ENCODE results near the gene INSIG2. TPM values are rescaled to one million over a fixed set of nuclear protein-coding genes. Genes with fewer than 3 reads are reported as not detected.

The INSIG2 gene
- total and polyA plus RNA-seq, 12 donors = 5.6 to 19.3 (median 13.5) TPM

- Histone ChIP-seq H3K4me3 (no peak overlapping the region), H3K4me1 (no peaks in the 10 kb centered on the region), H3K27ac (no peak overlapping the region), H3K27me3 (peaks cover 0 to 14% (median 0%) of the 10 kb centered on the region in 7 donors), H3K36me3 (no peaks in the 10 kb centered on the region), H3K9me3 (no peaks in the 10 kb centered on the region)
- no peak for TF ChIP-seq CTCF (IDR thresholded peaks at IDR 0.05)
- no peak for ATAC-seq
- intact Hi-C loops (cut with DNase I) = no loop called here
- no peak for DNase-seq
- WGBS, 2 donors = 65 to 69% methylated on average over 3 of the region's 3 CpGs
Measured at GRCh38 chr2:118148809-118149208, 60.5 kb downstream of the INSIG2 start.

DNA sequence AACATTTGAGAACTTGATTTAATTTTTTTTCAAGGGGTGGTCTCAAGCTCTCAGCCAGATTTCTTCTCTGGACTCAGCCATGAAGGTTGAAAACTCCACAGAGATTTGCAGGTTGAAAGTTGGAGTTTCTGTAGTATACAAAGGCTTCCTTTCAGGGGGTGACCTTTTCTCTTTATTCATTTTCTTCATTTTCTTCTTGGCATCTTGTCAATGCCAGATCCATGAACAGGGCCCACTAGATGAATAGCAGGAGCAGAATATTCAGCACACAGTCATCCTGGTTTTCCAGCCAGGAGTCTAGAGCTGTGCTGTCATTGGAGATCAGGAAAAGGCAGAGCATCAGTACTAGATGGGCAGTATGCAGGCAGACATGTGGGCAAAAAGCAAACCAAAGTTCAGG is 62.0 kb downstream of the INSIG2 start:
- no peak for TF ChIP-seq CTCF (IDR thresholded peaks at IDR 0.05)
- H3K27ac ChIP-seq = no peak overlapping the region
- intact Hi-C loops (cut with DNase I) = no loop called here
- ATAC-seq = no peak
- no peaks in the 10 kb centered on the region for H3K36me3 ChIP-seq
- peaks cover 0 to 4% (median 0%) of the 10 kb centered on the region in 7 donors for H3K27me3 ChIP-seq
- no peaks in the 10 kb centered on the region for H3K9me3 ChIP-seq
- H3K4me3 ChIP-seq = no peak overlapping the region
- no peaks in the 10 kb centered on the region for H3K4me1 ChIP-seq
- DNase-seq = no peak

- Histone ChIP-seq H3K9me3 (peaks cover 0 to 7% (median 0%) of the 10 kb centered on the region in 11 donors), H3K4me1 (no peaks in the 10 kb centered on the region), H3K4me3 (no peak overlapping the region), H3K36me3 (no peaks in the 10 kb centered on the region), H3K27ac (no peak overlapping the region), H3K27me3 (no peaks in the 10 kb centered on the region)
- WGBS, 2 donors = 90 to 95% methylated on average over 1 of the region's 1 CpG
- no peak for TF ChIP-seq CTCF (IDR thresholded peaks at IDR 0.05)
- intact Hi-C loops (cut with DNase I) = no loop called here
- ATAC-seq (no peak), DNase-seq (no peak)
Measured at GRCh38 chr2:118151831-118152230, 63.6 kb downstream of the INSIG2 start.

DNA sequence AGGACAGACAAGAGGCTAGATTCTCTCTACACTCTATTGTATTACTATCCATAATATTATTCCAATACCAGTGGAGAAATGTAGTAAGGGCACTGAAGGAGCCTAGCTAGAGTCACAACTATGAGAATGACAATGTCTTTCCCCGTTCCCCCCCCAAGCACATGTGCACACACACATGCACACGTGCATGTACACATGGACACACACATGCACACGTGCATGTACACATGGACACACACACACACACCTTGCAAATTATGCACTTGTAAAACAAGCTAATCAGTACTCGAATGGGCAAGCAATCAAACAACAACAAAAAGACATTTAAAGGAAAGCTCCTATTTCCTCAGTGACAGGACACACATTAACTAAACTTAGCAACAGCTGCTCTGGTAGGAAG is 65.2 kb downstream of the INSIG2 start:
- DNase-seq (no peak), ATAC-seq (no peak)
- TF ChIP-seq CTCF (IDR thresholded peaks at IDR 0.05) = no peak
- 61 to 64% methylated on average over 4 of the region's 4 CpGs for WGBS, 2 donors
- Histone ChIP-seq H3K9me3 (peaks cover 0 to 19% (median 0%) of the 10 kb centered on the region in 11 donors), H3K27ac (no peak overlapping the region), H3K4me3 (no peak overlapping the region), H3K4me1 (no peaks in the 10 kb centered on the region), H3K36me3 (no peaks in the 10 kb centered on the region), H3K27me3 (no peaks in the 10 kb centered on the region)
- intact Hi-C loops (cut with DNase I) = no loop called here

DNA sequence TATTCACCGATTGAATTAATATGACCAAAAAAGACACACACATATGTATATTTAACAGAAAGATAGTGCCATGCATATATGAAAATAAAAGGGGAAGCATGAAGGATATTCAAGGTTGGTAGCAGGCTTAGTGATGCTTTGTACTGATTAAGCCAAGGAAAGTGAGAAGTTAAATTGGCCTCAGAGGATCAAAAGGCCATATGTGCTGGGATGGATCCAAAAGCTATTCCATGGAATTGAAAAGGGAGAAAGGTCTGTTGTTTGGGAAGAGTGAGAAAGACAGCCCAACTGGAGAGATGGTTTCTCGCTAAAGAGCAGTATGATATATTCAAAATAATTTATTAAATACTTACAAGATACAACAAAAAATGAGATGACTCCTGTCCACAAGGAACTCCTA is 65.9 kb downstream of the INSIG2 start:
- Histone ChIP-seq H3K9me3 (peaks cover 0 to 19% (median 0%) of the 10 kb centered on the region in 11 donors), H3K4me3 (no peak overlapping the region), H3K4me1 (no peaks in the 10 kb centered on the region), H3K27ac (no peak overlapping the region), H3K27me3 (no peaks in the 10 kb centered on the region), H3K36me3 (no peaks in the 10 kb centered on the region)
- 93 to 97% methylated on average over 2 of the region's 2 CpGs for WGBS, 2 donors
- no peak for TF ChIP-seq CTCF (IDR thresholded peaks at IDR 0.05)
- ATAC-seq (no peak), DNase-seq (no peak)
- intact Hi-C loops (cut with DNase I) = no loop called here
